ENCODE data around the gene AADACL4. TPM values are rescaled to one million over a fixed set of nuclear protein-coding genes. Genes with fewer than 3 reads are reported as not detected.
A peak's percentile ranks its signal among the peaks of the same experiment; 100 is the strongest.

The AADACL4 gene
- total RNA-seq, 1 donor from 2014 or later: 0.24 TPM

DNA sequence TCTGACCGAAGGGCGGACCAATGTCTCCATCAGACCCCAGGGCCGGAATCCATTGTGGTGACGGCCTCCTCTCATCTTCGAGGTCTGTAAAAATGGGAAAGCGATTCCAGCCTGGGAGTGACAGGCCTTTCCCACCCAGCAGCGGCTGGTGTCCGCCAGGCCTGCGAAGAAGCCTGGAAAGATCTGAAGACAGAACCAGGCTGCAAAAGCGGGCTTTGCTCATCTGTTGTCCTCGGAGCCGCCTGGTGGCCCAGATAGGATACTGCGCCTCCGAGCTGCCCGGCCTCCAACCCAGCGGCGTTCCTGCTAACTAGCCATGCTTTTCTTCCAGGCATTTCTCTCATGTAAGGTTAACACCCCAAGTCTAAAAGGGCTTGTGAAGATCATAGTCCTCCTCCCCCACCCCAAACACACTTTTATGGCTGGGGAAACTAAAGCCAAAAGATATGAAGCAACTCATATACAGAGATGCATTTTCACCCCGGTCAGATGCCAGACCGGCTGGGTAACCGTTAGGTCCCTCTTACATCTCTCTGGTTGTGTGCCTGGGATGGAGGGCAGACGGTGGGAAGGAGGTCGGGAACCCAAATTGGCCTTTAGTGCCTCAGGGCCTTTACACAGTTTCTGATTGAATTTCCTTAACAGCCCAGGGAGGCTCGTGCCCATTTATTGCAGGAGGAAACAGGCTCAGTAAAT lies 23.9 kb upstream of the AADACL4 start:
- Mint-ChIP-seq H3K4me3 (ENCODE audit: low read depth) (peak overlapping the region; percentile 99), H3K36me3 (ENCODE audit: insufficient read depth) (peaks cover 4% of the 10 kb centered on the region), H3K27me3 (no peaks in the 10 kb centered on the region), H3K4me1 (ENCODE audit: low read depth) (peaks cover 36% of the 10 kb centered on the region), H3K27ac (peak overlapping the region; percentile 99), H3K9me3 (ENCODE audit: low read depth) (no peaks in the 10 kb centered on the region)
- DNase-seq (ENCODE audit: low spot score, unreplicated experiment): peak; percentile 66
- TF ChIP-seq, protein P1, sequence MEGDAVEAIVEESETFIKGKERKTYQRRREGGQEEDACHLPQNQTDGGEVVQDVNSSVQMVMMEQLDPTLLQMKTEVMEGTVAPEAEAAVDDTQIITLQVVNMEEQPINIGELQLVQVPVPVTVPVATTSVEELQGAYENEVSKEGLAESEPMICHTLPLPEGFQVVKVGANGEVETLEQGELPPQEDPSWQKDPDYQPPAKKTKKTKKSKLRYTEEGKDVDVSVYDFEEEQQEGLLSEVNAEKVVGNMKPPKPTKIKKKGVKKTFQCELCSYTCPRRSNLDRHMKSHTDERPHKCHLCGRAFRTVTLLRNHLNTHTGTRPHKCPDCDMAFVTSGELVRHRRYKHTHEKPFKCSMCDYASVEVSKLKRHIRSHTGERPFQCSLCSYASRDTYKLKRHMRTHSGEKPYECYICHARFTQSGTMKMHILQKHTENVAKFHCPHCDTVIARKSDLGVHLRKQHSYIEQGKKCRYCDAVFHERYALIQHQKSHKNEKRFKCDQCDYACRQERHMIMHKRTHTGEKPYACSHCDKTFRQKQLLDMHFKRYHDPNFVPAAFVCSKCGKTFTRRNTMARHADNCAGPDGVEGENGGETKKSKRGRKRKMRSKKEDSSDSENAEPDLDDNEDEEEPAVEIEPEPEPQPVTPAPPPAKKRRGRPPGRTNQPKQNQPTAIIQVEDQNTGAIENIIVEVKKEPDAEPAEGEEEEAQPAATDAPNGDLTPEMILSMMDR (IDR thresholded peaks at IDR 0.05; ENCODE audit: unreplicated experiment): peak; percentile 93

DNA sequence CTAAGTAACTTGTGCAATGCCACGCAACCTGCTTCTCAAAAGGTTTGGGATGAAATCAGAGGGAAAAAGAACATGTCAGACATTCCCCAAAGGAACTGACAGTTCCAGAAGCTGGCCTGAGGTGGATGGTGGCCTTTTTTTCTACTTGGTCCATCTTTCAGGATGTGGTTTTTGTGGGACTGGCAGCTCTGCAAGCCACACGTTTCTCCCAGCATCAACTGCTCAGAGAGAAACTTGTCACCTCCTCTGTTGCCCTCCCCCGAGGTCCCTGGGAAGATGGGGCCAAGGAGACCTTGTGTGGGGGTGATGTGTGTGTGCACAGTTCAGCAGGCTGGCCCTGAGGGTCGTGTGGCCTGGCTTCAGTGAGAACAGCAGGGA lies 23.4 kb upstream of the AADACL4 start:
- H3K9me3 Mint-ChIP-seq (ENCODE audit: low read depth): no peaks in the 10 kb centered on the region
- no peak overlapping the region for H3K27ac Mint-ChIP-seq

DNA sequence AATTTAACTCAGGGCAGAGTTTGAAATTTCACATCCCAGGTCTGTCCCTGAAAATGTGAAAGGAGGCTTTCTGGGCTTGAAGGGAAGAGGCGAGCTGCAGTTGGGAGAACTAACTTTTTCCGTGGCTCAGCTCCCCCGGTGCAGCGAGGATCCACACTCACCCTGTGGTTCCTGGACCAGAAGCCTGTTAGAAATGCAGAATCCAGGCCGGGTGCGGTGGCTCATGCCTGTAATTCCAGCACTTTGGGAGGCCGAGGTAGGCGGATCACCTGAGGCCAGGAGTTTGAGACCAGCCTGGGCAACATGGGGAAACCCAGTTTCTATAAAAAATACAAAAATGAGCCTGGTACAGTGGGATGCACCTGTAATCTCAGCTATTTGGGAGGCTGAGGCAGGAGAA lies 23.0 kb upstream of the AADACL4 start:
- Mint-ChIP-seq H3K4me3 (ENCODE audit: low read depth) (no peak overlapping the region), H3K27me3 (no peaks in the 10 kb centered on the region), H3K4me1 (ENCODE audit: low read depth) (peaks cover 29% of the 10 kb centered on the region), H3K27ac (no peak overlapping the region), H3K36me3 (ENCODE audit: insufficient read depth) (no peaks in the 10 kb centered on the region), H3K9me3 (ENCODE audit: low read depth) (no peaks in the 10 kb centered on the region)
- DNase-seq (ENCODE audit: low spot score, unreplicated experiment): no peak
- TF ChIP-seq, protein P1 (IDR thresholded peaks at IDR 0.05; ENCODE audit: unreplicated experiment): no peak

More for the DNA sequence above, 23.4 kb upstream of the AADACL4 start:
- peaks cover 4% of the 10 kb centered on the region for H3K36me3 Mint-ChIP-seq (ENCODE audit: insufficient read depth)
- peaks cover 32% of the 10 kb centered on the region for H3K4me1 Mint-ChIP-seq (ENCODE audit: low read depth)
- TF ChIP-seq, protein P1 (IDR thresholded peaks at IDR 0.05; ENCODE audit: unreplicated experiment): no peak
- H3K4me3 Mint-ChIP-seq (ENCODE audit: low read depth): no peak overlapping the region
- H3K27me3 Mint-ChIP-seq: no peaks in the 10 kb centered on the region
- no peak for DNase-seq (ENCODE audit: low spot score, unreplicated experiment)

DNA sequence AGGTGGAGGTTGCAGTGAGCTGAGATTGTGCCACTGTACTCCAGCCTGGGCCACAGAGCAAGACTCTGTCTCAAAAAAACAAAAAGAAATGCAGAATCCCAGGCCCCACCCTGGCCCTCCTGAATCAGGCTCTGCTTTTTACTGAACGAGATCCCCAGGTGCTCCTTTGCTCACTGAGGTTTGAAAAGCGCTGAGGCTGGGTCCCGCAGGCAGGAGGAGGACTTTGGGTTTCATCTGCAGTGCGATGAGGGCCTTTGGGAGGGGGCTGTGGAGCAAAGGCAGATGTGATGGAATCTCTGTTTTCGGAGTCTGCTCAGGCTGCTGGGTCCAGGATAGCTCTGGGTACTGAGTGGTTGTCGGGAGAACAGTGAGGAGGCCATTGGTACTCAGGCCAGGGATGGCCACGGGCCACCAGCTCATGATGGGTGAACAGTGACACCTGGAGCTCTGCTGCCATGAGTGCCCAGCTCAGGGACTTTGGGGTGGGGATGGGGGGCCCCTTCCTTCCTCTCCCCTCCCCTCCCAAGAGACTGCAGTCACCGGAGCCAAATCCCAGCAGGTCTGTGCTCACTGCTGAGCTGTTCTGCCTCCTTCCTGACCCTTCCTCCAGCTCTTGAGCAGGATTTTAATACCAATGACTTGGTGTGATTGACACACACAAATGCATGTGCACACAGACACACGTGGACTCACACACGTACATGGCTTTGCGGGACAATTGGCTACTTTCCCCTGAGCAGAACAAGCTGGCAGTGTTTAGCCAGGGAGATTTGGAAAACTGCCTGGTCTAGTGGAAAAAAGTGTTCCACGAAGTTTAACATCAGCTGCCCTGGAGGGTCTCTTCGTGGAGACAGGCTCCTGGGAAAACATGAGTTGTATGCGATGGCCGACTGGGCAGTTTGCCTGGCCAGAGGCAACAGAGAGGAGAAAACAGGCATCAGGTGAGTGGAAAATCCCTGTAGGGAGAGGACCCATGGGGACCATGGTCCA lies 22.2 kb upstream of the AADACL4 start:
- no peaks in the 10 kb centered on the region for H3K27me3 Mint-ChIP-seq
- no peaks in the 10 kb centered on the region for H3K36me3 Mint-ChIP-seq (ENCODE audit: insufficient read depth)

DNA sequence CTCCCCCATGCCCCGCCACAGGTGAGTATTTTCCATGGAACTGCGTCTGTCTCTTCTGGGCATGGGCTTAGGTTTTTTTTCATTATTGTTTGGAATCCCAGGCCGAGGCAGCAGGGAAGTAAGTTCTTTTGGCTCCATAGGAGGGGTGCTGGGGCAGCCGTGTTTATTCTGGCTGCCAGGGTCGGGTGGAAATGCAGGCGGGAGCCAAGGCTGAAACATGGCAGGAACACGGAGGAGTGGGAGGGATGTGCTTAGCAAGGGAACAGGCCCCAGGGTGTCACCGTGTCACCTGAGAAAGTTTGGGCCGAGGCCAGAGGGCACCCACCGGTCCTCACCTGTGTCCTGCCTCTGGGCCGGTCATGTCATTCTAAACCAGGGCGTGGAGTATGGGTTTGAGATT lies 21.4 kb upstream of the AADACL4 start:
- peak overlapping the region; percentile 38 for H3K27ac Mint-ChIP-seq
- no peak overlapping the region for H3K4me3 Mint-ChIP-seq (ENCODE audit: low read depth)
- no peaks in the 10 kb centered on the region for H3K27me3 Mint-ChIP-seq
- no peak for DNase-seq (ENCODE audit: low spot score, unreplicated experiment)
- peaks cover 34% of the 10 kb centered on the region for H3K4me1 Mint-ChIP-seq (ENCODE audit: low read depth)
- TF ChIP-seq, protein P1 (IDR thresholded peaks at IDR 0.05; ENCODE audit: unreplicated experiment): no peak
- H3K9me3 Mint-ChIP-seq (ENCODE audit: low read depth): no peaks in the 10 kb centered on the region
- H3K36me3 Mint-ChIP-seq (ENCODE audit: insufficient read depth): no peaks in the 10 kb centered on the region

More for the DNA sequence above, 22.2 kb upstream of the AADACL4 start:
- DNase-seq (ENCODE audit: low spot score, unreplicated experiment): no peak
- Mint-ChIP-seq H3K27ac (peak overlapping the region; percentile 38), H3K9me3 (ENCODE audit: low read depth) (no peaks in the 10 kb centered on the region), H3K4me3 (ENCODE audit: low read depth) (no peak overlapping the region), H3K4me1 (ENCODE audit: low read depth) (peaks cover 30% of the 10 kb centered on the region)
- TF ChIP-seq, protein P1 (IDR thresholded peaks at IDR 0.05; ENCODE audit: unreplicated experiment): no peak

Measured in progenitor cell of endocrine pancreas (in vitro differentiated cells).